ENCODE data around the gene TOMM40.
"Not testable (repeated sequence)": the region's sequence is repeated elsewhere in the genome, so short reads cannot be mapped to it uniquely, and the experiment has no call there.

Gene TOMM40

DNA sequence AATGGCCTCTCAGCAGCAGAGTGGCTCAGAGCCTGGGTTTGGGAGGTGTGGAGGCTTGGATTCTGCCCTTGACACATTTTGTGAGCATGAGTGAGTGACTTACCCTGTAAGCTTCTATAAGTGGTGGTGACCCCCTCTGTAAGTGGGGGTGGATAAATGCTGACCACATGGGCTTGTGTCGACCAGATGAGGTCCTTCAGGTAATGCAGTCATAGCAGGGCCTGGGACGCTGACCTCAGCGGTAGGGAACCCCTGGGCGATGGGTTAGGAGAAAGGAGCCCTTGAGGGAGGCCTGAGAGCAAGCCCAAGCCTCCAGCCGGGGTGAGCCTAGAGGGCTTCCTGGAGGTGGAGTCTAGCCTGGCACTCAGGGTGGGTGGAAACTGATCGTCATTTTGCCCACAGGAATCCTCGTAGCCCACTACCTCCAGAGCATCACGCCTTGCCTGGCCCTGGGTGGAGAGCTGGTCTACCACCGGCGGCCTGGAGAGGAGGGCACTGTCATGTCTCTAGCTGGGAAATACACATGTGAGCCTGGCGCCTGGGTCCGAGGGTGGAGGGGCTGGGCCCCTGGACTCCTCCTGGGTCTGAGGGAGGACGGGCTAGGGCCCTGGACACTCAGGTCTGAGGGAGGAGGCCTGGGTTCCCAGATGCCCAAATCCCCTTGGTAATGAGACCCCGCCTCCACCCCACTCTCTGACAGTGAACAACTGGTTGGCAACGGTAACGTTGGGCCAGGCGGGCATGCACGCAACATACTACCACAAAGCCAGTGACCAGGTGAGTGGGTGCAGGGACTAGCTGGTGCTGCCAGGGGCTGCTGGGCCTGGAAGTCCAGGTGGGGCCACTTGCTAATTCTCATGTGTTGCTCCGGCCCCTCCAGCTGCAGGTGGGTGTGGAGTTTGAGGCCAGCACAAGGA lies 9.5 kb downstream of the TOMM40 start:
- no peak for DNase-seq

- DNase-seq = no peak
Measured at GRCh38 chr19:44903216-44903601, 12.2 kb downstream of the TOMM40 start.

DNA sequence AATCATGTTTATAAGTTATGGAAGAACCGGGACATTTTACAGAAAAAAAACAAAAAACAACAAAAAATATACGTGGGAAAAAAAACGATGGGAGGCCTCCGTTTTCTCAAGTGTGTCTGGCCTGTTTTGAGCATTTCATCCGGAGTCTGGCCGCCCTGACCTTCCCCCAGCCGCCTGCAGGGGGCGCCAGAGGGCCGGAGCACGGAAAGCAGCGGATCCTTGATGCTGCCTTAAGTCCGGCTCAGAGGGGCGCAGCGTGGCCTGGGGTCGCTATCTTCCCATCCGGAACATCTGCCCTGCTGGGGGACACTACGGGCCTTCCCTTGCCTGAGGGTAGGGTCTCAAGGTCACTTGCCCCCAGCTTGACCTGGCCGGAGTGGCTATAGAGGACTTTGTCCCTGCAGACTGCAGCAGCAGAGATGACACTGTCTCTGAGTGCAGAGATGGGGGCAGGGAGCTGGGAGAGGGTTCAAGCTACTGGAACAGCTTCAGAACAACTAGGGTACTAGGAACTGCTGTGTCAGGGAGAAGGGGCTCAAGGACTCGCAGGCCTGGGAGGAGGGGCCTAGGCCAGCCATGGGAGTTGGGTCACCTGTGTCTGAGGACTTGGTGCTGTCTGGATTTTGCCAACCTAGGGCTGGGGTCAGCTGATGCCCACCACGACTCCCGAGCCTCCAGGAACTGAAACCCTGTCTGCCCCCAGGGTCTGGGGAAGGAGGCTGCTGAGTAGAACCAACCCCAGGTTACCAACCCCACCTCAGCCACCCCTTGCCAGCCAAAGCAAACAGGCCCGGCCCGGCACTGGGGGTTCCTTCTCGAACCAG lies 12.8 kb downstream of the TOMM40 start:
- DNase-seq = no peak

- no peak for DNase-seq
Measured at GRCh38 chr19:44904426-44904994, 13.5 kb downstream of the TOMM40 start.

GRCh38 chr19:44905437-44906160 lies 14.5 kb downstream of the TOMM40 start, which contains the start of gene APOE:
Gene APOE, plus strand, starts transcription at chr19:44905796. Its CDS starts 829 bp downstream, at chr19:44906625.
- no peak for DNase-seq

DNA sequence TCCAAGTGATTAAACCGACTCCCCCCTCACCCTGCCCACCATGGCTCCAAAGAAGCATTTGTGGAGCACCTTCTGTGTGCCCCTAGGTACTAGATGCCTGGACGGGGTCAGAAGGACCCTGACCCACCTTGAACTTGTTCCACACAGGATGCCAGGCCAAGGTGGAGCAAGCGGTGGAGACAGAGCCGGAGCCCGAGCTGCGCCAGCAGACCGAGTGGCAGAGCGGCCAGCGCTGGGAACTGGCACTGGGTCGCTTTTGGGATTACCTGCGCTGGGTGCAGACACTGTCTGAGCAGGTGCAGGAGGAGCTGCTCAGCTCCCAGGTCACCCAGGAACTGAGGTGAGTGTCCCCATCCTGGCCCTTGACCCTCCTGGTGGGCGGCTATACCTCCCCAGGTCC lies 16.6 kb downstream of the TOMM40 start:
- DNase-seq = no peak

- DNase-seq = no peak
Measured at GRCh38 chr19:44908074-44908835, 17.2 kb downstream of the TOMM40 start.

GRCh38 chr19:44908836-44909261 lies 17.8 kb downstream of the TOMM40 start:
- DNase-seq = no peak

DNA sequence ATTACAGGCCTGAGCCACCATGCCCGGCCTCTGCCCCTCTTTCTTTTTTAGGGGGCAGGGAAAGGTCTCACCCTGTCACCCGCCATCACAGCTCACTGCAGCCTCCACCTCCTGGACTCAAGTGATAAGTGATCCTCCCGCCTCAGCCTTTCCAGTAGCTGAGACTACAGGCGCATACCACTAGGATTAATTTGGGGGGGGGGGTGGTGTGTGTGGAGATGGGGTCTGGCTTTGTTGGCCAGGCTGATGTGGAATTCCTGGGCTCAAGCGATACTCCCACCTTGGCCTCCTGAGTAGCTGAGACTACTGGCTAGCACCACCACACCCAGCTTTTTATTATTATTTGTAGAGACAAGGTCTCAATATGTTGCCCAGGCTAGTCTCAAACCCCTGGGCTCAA lies 18.7 kb downstream of the TOMM40 start:
- DNase-seq = no peak

- not testable (repeated sequence) for DNase-seq
Measured at GRCh38 chr19:44911896-44912295, 20.8 kb downstream of the TOMM40 start.

DNA sequence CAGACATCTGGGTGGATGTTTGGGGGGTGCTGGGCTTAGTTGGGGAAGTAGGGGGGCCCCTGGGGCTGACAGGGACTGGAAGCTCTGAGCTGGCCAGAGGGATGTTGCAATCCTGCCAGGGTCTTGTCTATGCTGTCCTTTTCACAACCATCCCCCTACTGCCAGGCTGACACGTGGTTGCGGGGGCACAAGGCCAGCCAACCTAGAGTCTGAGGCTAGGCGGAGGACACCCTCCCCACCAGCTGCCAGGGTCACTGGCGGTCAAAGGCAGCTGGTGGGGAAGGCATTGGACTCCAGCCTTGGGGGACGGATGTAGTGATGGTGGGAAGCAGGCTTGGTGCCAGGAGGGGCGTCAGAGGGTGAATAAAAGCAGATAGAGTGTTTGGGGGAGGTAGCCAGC lies 21.8 kb downstream of the TOMM40 start:
- DNase-seq = no peak

DNA sequence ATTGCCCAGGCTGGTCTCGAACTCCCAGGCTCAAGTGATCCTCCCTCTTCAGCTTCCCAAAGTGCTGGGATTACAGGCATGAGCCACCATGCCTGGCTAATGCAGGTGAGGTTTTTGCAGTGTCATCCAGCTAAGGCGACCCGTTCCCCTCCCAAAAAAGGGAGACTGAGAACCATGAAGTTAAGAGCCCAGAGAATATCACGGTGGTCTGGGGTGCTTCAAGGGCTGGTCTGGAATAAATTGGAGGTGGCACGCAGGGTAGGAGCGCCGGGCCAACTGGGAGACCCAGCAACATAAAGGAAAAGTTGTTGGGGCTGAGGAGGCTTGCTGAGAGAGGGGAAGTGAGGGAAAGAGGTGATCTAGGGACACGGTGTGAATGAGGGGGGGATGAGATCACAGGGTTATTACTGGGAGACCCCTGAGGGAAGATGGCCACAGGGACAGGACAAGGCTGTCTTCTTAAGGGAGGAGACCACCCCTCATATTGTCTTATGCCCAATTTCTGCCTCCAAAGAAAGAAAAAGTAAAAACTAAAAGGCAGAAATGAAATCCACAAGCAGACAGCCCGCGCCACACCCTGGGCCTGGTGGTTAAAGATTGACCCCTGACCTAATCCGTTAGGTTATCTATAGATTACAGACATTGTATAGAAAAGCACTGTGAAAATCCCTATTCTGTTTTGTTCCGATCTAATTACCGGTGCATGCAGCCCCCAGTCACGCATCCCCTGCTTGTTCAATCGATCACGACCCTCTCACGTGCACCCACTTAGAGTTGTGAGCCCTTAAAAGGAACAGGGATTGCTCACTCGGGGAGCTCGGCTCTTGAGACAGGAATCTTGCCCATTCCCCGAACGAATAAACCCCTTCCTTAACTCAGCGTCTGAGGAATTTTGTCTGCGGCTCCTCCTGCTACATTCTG lies 22.7 kb downstream of the TOMM40 start:
- not testable (repeated sequence) for DNase-seq

DNA sequence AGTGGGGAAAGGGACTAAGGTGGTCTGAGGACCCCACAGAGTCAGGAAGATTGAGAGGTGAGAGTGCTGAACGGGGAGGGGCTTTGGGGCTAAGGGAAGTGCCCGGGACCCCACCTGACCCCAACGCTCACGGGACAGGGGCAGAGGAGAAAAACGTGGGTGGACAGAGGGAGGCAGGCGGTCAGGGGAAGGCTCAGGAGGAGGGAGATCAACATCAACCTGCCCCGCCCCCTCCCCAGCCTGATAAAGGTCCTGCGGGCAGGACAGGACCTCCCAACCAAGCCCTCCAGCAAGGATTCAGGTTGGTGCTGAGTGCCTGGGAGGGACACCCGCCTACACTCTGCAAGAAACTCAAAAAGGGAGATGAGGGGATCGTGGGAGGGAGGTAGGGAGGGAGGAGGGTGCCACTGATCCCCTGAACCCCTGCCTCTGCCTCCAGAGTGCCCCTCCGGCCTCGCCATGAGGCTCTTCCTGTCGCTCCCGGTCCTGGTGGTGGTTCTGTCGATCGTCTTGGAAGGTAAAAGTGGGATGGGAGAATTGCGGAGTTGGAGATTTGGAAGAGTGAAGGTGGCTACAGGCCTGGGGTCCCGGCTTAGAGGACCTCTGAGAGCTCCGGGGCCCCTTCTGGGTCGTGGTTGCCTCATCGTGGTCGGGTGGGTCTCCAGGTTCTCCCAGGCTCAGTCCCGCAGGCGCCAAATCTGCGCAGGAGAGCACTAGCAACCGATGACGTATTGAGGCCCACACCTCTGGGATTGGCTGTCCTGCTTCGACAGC lies 23.6 kb downstream of the TOMM40 start, which contains the start of gene APOC1:
Gene APOC1 (plus strand): TSS at position 176 of the 774 bp plus-strand sequence. CDS start 284 bp downstream, at position 460.
- DNase-seq = peak; percentile 75

GRCh38 chr19:44924243-44924725 lies 33.2 kb downstream of the TOMM40 start:
- DNase-seq = no peak

DNA sequence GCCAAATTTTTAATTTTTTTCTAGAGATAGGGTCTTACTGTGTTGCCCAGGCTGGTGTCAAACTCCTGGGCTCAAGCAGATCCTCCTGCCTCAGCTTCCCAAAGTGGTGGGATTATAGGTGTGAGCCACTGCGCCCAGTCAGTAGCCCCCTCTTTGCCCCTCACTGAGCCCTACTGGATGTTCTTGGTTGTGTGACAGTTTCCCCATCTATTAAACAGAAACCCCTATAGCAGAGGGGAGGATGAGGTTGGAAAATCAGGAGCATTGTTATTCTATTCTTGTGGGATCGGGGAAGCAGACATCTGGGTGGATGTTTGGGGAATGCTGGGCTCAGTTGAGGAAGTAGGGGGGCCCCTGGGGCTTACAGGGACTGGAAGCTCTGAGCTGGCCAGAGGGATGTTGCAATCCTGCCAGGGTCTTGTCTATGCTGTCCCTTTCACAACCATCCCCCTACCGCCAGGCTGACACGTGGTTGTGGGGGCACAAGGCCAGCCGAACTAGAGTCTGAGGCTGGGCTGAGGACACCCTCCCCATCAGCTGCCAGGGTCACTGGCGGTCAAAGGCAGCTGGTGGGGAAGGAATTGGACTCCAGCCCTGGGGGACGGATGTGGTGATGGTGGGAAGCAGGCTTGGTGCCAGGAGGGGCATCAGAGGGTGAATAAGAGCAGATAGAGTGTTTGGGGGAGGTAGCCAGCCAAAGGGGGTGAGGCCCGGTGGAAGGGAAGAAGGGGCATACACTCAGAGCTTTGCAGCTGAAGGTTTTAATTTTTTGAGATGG lies 34.2 kb downstream of the TOMM40 start:
- DNase-seq = no peak

- not testable (repeated sequence) for DNase-seq
Measured at GRCh38 chr19:44926245-44927077, 35.4 kb downstream of the TOMM40 start.

- no peak for DNase-seq
Measured at GRCh38 chr19:44927746-44928145, 36.7 kb downstream of the TOMM40 start.

DNA sequence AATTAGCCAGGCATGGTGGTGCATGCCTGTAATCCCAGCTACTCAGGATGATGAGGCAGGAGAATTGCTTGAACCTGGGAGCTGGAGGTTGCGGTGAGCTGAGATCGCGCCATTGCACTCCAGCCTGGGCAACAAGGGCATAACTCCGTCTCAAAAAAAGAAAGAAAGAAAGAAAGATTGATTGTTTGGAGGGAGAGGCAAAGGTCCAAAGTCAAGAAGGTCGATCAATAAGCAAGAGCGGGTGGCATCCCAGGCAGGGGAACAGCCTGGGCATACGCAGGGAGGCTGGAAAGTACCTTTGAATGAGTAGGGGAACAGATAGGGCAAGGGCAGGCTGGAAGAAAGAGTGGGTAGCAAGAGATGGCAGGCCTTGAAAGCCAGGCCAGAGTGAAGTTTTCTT lies 39.0 kb downstream of the TOMM40 start:
- DNase-seq = no peak

Data from NCI-H2029 (cell line).